T follicular helper cell (primary cell): ENCODE results near the gene HRC.
"Not testable (repeated sequence)": the region's sequence is repeated elsewhere in the genome, so short reads cannot be mapped to it uniquely, and the experiment has no call there.

Experiments
- DNase-seq: peaks from one replicate; pipeline ENCODE4 v3.0.0-alpha.2; 2020; ENCODE audit warnings: low read depth

HRC gene

GRCh38 chr19:49160450-49161189 is 5.4 kb upstream of the HRC start:
- DNase-seq: no peak

DNA sequence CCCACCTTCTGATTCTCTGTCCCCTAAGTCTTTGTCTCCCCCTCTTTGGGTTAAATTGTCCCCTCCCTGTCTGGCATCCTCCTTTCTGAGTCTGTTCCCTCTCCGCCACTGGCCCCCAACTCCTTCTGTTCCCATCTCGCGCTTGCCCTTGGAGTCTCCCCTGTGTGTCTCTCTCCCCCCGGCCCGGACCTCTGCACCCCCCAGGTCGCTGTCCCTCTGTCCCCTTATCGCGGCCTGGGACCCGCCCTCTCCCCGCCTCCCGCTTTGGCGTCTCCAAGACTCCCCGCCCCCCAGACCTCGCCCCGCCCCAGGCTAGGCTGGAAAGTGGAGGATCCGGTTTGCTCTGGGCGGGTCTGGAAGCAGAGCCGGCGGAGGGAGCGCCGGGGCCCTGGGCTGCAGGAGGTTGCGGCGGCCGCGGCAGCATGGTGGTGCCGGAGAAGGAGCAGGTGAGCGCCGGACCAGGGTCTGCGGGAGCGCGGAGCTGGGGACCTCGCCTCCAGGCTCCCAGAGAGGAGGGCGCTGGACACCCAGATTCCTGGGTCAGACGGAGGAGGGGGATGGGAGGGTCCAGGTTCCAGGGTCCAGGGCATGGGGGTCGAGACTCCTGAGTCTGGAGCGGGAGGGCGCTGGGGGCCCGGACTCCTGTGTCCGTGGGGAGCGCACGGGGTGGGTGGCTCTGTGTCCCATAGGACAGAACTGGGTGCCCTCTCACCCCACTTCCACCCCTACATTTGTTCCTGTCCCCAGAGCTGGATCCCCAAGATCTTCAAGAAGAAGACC is 2.4 kb upstream of the HRC start, which contains the start of gene TRPM4:
Gene TRPM4, plus strand, starts transcription at position 348 of the 780 bp plus-strand sequence. Its CDS starts 75 bp downstream, at position 423.
- DNase-seq: no peak

DNA sequence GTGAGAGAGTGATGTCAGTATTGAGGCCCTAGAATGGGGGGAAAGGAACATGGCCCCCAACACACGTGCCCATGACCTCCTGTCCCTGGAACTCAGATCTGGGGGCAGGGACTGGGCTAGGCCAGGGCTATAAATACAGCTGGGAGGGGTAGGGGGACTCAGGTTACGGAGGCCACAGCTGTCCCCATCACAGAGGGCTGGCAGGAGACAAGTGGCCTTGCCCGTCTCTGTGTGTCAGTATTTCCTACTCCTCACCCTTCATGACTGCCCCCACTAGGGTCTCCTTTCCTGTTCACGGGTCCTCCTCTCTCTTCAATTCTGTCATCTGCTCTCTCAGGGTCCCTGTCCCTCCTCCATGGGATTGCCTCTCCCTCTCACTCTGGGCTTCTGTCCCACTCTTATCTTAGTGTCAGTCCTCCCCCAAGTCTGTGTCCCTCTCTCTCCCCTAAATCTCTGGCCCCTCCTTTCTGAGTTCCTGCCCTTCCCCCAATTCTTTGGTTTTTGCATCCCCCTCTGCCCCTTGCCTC is 687 bp upstream of the HRC start:
- no peak for DNase-seq

GRCh38 chr19:49154279-49154678 is 917 bp downstream of the HRC start:
- no peak for DNase-seq

- DNase-seq: no peak
Observed at GRCh38 chr19:49153167-49153809, 1.9 kb downstream of the HRC start.

DNA sequence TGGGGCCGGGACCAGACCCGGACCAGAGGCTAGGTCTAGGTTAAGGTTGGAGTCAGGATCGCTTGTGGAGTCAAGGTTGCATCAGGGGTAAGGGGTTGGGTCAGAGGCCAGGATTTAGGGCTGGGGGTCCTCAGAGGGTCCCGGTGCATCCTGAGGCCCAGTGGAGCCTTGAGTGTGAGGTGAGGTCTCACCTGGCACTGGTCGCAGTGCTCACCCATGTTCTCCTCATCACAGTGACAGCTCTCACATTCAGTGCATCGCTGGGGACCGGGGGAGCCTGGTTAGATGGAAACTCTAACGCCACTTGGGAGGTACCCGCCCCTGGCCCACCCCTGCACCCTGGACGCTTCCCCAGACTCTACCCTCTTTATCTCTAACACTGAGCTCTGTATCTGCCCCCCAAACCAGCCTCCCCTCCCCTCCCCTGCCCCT is 3.1 kb downstream of the HRC start:
- no peak for DNase-seq

GRCh38 chr19:49151267-49152118 is 3.7 kb downstream of the HRC start:
- DNase-seq: no peak

DNA sequence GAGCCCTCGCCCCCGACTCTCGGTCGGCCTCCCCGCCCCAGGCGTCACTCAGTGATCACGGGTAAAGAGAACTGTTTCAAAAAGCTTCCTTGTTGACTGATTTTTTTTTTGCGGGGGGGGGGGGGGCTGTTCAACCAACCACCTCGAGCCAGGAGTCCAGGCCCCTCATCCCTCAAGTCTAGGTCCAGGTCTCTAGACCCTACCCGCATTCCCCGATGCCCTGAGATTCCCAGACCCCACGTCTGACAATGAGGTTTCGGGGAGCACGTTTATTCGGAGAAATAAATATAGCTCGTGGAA is 4.3 kb downstream of the HRC start:
- DNase-seq: no peak

DNA sequence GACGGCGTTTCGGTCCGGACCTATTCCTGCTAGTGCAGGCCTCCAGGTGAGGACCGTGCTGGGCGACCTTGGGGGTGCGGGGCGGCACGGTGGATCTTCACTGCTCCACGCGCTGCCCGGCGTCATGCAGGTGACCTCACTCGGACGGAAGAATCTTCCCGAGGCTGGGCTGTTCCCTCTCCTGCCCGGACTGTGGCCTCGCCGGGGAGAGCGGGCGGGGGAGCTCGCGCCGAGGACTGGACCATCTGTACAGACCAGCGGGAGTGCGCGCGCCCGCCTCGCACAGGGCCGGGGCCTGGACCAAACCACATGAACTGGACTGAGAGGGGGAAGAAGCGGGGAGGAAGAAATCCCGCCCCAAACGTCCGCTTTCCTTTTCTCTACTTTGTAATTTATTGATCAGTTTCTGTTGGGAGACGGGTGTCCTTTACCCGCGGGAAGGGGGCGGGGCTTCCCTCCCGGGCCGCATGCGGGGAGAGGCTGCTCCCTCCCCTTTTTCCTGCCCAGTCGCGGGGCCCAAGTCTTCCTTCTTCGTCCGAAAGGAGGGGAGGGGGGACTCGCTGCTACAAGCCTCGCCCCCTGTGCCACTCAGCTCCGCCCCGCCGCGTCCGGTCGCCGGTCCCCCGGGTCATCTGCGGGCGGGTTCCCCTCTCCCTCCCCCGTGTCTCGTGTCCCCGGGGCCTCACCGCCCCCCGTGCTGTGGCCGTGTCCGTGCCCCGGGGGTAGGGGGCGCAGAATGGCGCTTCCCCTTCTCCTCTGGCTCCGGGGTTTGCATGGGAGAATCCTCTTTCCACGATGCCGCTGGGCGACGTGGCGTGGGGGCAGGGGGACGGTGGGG is 4.9 kb downstream of the HRC start:
- no peak for DNase-seq

DNA sequence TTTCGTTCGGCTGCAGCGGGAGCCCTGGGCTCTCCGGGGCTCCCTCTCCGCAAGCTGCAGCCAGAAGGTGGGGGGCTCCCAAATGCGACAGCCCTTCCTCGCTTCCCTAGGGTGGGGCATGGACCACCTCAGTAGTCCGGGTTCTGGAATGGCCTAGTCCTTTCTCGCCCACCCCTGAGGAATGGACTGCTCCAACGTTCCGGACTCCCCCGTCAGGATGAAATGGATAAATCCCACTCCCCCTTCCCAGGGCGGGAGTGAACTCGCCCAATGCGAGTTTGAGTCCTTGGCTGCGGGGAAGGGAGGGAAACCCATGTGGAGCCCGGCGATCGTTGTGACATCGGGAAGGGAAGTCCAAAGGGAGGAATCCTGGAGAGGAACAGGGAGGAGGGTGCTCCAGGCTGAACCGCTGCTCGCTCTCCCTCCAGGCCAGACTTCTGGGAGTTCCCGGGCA is 5.5 kb downstream of the HRC start:
- DNase-seq: no peak

DNA sequence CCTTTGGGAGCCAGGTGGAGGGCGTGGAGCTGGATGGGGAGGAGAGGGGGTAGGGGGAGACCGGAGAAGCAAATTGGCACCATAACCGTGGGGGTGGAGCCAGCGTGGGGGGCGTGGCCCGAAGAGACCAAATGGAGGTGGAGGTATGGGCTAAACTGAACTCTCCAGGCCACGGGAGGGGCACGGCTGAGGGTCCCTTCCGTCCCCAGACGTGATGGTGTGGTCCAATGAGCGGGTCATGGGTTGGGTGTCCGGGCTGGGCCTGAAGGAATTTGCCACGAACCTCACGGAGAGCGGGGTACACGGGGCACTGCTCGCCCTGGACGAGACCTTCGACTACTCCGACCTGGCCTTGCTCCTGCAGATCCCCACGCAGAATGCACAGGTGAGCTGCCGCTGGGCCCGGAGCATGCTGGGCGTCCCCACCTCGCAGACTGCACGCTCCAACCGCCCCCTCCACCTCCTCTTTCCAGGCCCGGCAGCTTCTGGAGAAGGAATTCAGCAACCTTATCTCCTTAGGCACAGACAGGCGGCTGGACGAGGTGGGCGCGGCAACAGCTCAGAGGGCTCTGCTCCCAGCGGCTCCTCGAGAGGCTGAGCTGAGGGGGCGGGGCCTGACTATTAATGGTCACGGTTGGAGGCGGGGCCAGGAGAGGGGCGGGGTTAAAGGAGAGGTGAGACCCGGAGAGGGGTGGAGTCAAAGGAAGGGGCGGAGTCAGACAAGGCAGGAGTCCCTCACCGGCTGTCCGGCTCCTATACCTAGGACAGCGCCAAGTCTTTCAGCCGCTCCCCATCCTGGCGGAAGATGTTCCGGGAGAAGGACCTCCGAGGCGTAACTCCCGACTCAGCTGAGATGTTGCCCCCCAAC is 6.2 kb downstream of the HRC start:
- peak; percentile 67 for DNase-seq

DNA sequence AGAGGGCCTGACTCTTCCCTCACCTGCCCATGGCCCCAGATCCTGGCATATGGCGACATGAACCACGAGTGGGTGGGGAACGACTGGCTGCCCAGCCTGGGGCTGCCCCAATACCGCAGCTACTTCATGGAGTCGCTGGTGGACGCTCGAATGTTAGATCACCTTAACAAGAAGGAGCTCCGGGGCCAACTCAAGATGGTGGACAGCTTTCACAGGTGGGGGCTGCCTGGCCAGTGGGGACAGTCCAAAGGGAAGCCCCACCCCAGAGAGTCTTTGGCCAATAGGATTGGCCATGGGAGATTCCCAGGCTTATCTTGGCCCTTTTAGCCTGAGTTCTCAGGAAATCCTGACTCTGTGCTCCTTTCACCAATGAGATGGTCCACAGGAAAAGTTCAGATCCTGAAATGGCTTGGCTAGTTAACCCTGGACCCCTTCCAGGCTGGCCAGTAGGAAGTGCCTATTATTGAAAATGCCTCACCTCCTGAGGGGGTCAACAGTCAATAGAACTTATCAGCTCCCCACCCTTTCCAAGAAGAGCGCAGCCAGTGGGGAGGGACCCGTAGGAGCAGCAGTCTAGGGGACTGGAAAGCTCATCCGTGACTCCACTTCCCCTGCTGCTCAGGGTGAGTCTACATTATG is 7.0 kb downstream of the HRC start:
- no peak for DNase-seq

DNA sequence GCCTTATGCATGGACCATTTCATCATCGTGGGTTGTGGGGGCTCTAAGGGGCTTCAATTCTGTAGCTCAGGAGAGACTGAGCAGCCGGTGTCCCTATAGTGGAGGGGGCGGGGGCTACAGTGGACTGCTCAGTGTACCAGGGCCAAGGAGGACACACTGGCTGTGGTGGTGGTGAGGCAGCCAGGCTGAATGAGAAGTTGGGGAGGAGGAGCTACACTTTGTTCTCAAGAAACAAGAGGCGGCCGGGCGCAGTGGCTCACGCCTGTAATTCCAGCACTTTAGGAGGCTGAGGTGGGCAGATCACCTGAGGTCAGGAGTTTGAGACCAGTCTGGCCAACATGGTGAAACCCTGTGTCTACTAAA is 8.8 kb downstream of the HRC start:
- not testable (repeated sequence) for DNase-seq

- peak; percentile 67 for DNase-seq
Observed at GRCh38 chr19:49145573-49146407, 9.4 kb downstream of the HRC start.

GRCh38 chr19:49142866-49143335 is 12.3 kb downstream of the HRC start:
- DNase-seq: no peak

DNA sequence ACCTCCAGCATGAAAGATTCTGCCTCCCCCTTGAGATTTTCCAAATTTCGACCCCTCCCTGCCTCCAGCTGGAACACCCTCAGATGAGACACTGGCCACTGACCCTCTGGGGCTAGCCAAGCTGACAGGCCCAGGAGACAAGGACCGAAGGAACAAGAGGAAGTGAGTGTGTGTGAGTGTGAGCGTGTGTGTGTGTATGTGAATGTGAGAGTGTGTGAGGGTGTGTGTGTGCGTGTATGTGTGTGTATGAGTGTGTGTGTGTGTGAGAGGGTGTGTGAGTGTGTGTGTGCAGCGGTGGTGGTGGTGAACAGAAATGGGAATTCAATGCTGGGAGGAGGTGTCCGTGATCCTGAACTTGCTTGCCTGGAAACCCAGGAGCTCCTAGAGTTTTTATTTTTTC is 13.8 kb downstream of the HRC start:
- no peak for DNase-seq

DNA sequence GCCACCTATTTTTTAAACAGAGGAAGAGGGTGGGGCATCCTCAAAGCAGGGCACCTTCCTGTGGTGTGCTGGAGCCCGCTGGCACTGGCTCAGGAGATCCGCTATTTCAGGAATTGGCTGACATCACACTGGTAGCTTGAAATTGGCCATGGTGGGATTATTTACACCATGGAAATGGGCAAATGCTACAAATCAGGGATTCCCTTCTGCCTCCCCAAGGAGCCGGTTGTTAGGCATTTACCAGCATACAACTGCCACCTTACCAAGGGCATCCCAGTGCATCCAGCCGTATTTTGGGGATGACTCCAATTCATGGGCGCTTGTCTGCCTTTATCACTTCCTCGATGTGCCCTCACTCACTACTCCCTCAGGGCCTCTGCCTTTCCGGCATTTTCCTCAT is 14.2 kb downstream of the HRC start:
- no peak for DNase-seq

- DNase-seq: no peak
Observed at GRCh38 chr19:49136771-49137171, 18.4 kb downstream of the HRC start.
